Measurements from ENCODE around the gene RABEPK. TPM values are rescaled to one million over a fixed set of nuclear protein-coding genes. Genes with fewer than 3 reads are reported as not detected.
A peak's percentile ranks its signal among the peaks of the same experiment; 100 is the strongest.

RABEPK gene
- total RNA-seq, 1 donor from 2014 or later: 20.4 TPM

GRCh38 chr9:125239631-125240597 lies 39.6 kb downstream of the RABEPK start:
- Histone ChIP-seq H3K27me3 (no peaks in the 10 kb centered on the region), H3K9me3 (no peaks in the 10 kb centered on the region), H3K27ac (peak overlapping the region; percentile 97), H3K4me1 (peaks cover 16 to 44% of the 10 kb centered on the region in 2 donors), H3K36me3 (peaks cover 36 to 48% of the 10 kb centered on the region in 2 donors), H3K4me3 (peak overlapping the region; percentile 79 to 95)
- TF ChIP-seq, protein P1, sequence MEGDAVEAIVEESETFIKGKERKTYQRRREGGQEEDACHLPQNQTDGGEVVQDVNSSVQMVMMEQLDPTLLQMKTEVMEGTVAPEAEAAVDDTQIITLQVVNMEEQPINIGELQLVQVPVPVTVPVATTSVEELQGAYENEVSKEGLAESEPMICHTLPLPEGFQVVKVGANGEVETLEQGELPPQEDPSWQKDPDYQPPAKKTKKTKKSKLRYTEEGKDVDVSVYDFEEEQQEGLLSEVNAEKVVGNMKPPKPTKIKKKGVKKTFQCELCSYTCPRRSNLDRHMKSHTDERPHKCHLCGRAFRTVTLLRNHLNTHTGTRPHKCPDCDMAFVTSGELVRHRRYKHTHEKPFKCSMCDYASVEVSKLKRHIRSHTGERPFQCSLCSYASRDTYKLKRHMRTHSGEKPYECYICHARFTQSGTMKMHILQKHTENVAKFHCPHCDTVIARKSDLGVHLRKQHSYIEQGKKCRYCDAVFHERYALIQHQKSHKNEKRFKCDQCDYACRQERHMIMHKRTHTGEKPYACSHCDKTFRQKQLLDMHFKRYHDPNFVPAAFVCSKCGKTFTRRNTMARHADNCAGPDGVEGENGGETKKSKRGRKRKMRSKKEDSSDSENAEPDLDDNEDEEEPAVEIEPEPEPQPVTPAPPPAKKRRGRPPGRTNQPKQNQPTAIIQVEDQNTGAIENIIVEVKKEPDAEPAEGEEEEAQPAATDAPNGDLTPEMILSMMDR (IDR thresholded peaks at IDR 0.05): no peak
- no peak for DNase-seq (ENCODE audit: low spot score in 2 of 2)
- intact Hi-C loops (cut with DNase I): loop anchor here (2.0 to 5.0 kb wide), 3 partner anchors 49 to 468 kb away; partner anchors contain the start of genes ARPC5L, NR6A1 and RPL35

DNA sequence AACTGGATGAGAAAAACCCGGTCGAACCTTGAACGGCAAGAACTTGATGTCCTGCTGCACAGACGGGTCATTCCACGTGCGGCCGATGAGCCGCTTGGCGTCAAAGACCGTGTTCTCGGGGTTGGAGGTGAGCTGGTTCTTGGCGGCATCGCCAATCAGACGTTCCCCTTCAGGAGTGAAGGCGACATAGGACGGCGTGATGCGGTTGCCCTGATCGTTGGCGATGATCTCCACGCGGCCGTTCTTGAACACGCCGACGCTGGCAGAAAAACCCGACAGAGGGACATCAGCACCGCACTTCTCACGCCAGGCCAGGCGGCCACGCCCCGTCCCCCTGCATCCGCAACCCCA lies 40.3 kb downstream of the RABEPK start:
- Histone ChIP-seq H3K27ac (peak overlapping the region; percentile 97), H3K4me1 (peaks cover 16 to 41% of the 10 kb centered on the region in 2 donors), H3K4me3 (peak overlapping the region; percentile 79 to 95), H3K36me3 (peaks cover 36 to 44% of the 10 kb centered on the region in 2 donors), H3K9me3 (no peaks in the 10 kb centered on the region), H3K27me3 (no peaks in the 10 kb centered on the region)
- intact Hi-C loops (cut with DNase I): loop anchor here (2.0 to 5.0 kb wide), 3 partner anchors 50 to 468 kb away; partner anchors contain the start of genes ARPC5L, NR6A1 and RPL35
- DNase-seq (ENCODE audit: low spot score in 2 of 2): peak in 1 of 2 donors; percentile 17
- TF ChIP-seq, protein P1 (IDR thresholded peaks at IDR 0.05): peak in 1 of 3 experiments; percentile 7

GRCh38 chr9:125241000-125241862 lies 40.9 kb downstream of the RABEPK start, which contains the start of gene HSPA5:
Gene HSPA5, minus strand, starts transcription at chr9:125241343. Its CDS starts 217 bp downstream, at chr9:125241126.
- Histone ChIP-seq H3K4me1 (peaks cover 16 to 35% of the 10 kb centered on the region in 2 donors), H3K36me3 (peaks cover 31 to 38% of the 10 kb centered on the region in 2 donors), H3K27ac (peak within 1 kb of the TSS; percentile 97), H3K4me3 (peak within 1 kb of the TSS; percentile 79 to 95), H3K9me3 (no peaks in the 10 kb centered on the region), H3K27me3 (no peaks in the 10 kb centered on the region)
- peak; percentile 99 to 100 for DNase-seq (ENCODE audit: low spot score in 2 of 2)
- TF ChIP-seq, protein P1 (IDR thresholded peaks at IDR 0.05): peak in 2 of 3 experiments; percentile 19 to 28
- intact Hi-C loops (cut with DNase I): loop anchor here (1.0 to 5.0 kb wide), 6 partner anchors 20 to 469 kb away; partner anchors contain the start of genes ARPC5L, GAPVD1, GOLGA1 and NR6A1

- TF ChIP-seq, protein P1 (IDR thresholded peaks at IDR 0.05): no peak
- Histone ChIP-seq H3K4me1 (peaks cover 15 to 29% of the 10 kb centered on the region in 2 donors), H3K27me3 (no peaks in the 10 kb centered on the region), H3K27ac (peak overlapping the region; percentile 96 to 97), H3K4me3 (peak overlapping the region; percentile 67 to 78), H3K9me3 (no peaks in the 10 kb centered on the region), H3K36me3 (peaks cover 23 to 29% of the 10 kb centered on the region in 2 donors)
- peak in 1 of 2 donors; percentile 72 for DNase-seq (ENCODE audit: low spot score in 2 of 2)
- intact Hi-C loops (cut with DNase I): loop anchor here (1.0 to 5.0 kb wide), 6 partner anchors 19 to 470 kb away; partner anchors contain the start of genes ARPC5L, GAPVD1, GOLGA1 and NR6A1
Observed at GRCh38 chr9:125241863-125242739, 41.8 kb downstream of the RABEPK start.
